SK-N-SH treated with all-trans-retinoic acid at 6 μM for 48 hours (cell line): ENCODE measurements around the gene VSX2.

ENCODE experiments used
- BACH2 ChIP-seq: fragments of 250-450 bp; sonication (Bioruptor Pico); IDR thresholded peaks from 2 replicates; pipeline ENCODE4 v1.9.0; 2021; ENCODE audit warnings: mild to moderate bottlenecking, borderline replicate concordance
- PATZ1 ChIP-seq: fragments of 250-450 bp; sonication (Bioruptor Pico); IDR thresholded peaks from 2 replicates; pipeline ENCODE4 v1.8.0; 2020; ENCODE audit warnings: mild to moderate bottlenecking, moderate library complexity, borderline replicate concordance

GRCh38 chr14:74202113-74202512 lies 37.1 kb upstream of the VSX2 start:
- TF ChIP-seq PATZ1 (no peak), BACH2 (CRISPR knock-in tag) (no peak)
